H1 (cell line): ENCODE results near the gene GPR155. TPM values are rescaled to one million over a fixed set of nuclear protein-coding genes. Genes with fewer than 3 reads are reported as not detected.

Source experiments
- CTCF ChIA-PET: fragments of 300-600 bp; sonication (Branson Sonifier 250); formaldehyde crosslinking; loops from one replicate; lab custom pipeline; 2021; ENCODE audit not compliant: partially characterized antibody; lab: Charles Lee
- POLR2A ChIA-PET: fragments of 300-600 bp; sonication (Branson Sonifier 250); formaldehyde crosslinking; loops from one replicate; lab custom pipeline; 2021; ENCODE audit warnings: inconsistent platforms; ENCODE audit not compliant: partially characterized antibody; lab: Charles Lee
- DNase-seq, 2 experiments: peaks; one replicate each; pipeline versions ENCODE4 v3.0.0 to v3.0.0-alpha.2; 2010 to 2022; ENCODE audit warnings: low spot score in 2 of 2, low read depth in 1 of 2, mixed read lengths in 1 of 2
- FAIRE-seq: peaks from 2 replicates; lab custom pipeline; 2011; peaks lifted over from hg19 to GRCh38; lab: Jason Lieb, UNC
- H2AFZ ChIP-seq: 2 replicates; pipeline ENCODE4 v1.8.1; 2012; ENCODE audit warnings: low read length, inconsistent platforms
- H2AK5ac ChIP-seq: 2 replicates; pipeline ENCODE4 v1.6.1; 2013; ENCODE audit warnings: low read depth, low read length
- H2BK120ac ChIP-seq: replicated peaks from 2 replicates; pipeline ENCODE3; 2013; ENCODE audit warnings: low read depth, low read length, inconsistent platforms
- H2BK12ac ChIP-seq: 2 replicates; pipeline ENCODE4 v1.6.1; 2013; ENCODE audit warnings: low read depth, low read length
- H2BK15ac ChIP-seq: 2 replicates; pipeline ENCODE4 v1.6.1; 2013; ENCODE audit warnings: low read length
- H2BK20ac ChIP-seq: 2 replicates; pipeline ENCODE4 v1.6.1; 2013; ENCODE audit warnings: low read length
- H2BK5ac ChIP-seq: 2 replicates; pipeline ENCODE4 v1.6.1; 2013; ENCODE audit warnings: low read depth, low read length
- H3K14ac ChIP-seq: 2 replicates; pipeline ENCODE4 v1.6.1; 2013; ENCODE audit warnings: inconsistent platforms; ENCODE audit not compliant: insufficient read length
- H3K18ac ChIP-seq: 2 replicates; pipeline ENCODE4 v1.6.1; 2013; ENCODE audit warnings: low read length; ENCODE audit errors: extremely low read depth
- H3K23ac ChIP-seq: 2 replicates; pipeline ENCODE4 v1.6.1; 2013; ENCODE audit warnings: inconsistent platforms; ENCODE audit not compliant: insufficient read length
- H3K23me2 ChIP-seq: 2 replicates; pipeline ENCODE4 v1.6.1; 2013; ENCODE audit warnings: low read depth, low read length
- H3K27ac ChIP-seq: 2 replicates; pipeline ENCODE4 v1.6.1; 2011; ENCODE audit warnings: low read depth, low read length, inconsistent platforms
- H3K27me3 ChIP-seq, 4 experiments: replicated peaks in 1 of 4; 1 replicate in 1 of 4; 2 replicates in 3 of 4; pipeline versions ENCODE4 v1.6.1 to v1.8.1; 2011 to 2013; ENCODE audit warnings: low read length in 3 of 4, mild to moderate bottlenecking in 3 of 4, inconsistent platforms in 2 of 4, mixed read lengths in 2 of 4, moderate library complexity in 1 of 4; ENCODE audit not compliant: control insufficient read depth in 3 of 4, insufficient read depth in 3 of 4; ENCODE audit errors: extremely low read depth in 1 of 4
- H3K36me3 ChIP-seq, 4 experiments: 2 replicates each; pipeline versions ENCODE4 v1.6.1 to v1.8.1; 2011 to 2013; ENCODE audit warnings: mild to moderate bottlenecking in 4 of 4, low read length in 3 of 4, moderate library complexity in 2 of 4, control low read depth in 1 of 4, inconsistent platforms in 1 of 4; ENCODE audit not compliant: insufficient read depth in 4 of 4, control insufficient read depth in 2 of 4
- H3K4ac ChIP-seq: replicated peaks from 2 replicates; pipeline ENCODE3; 2013; ENCODE audit warnings: low read length, low read depth, mixed read lengths, inconsistent platforms; ENCODE audit not compliant: insufficient read length
- H3K4me1 ChIP-seq, 4 experiments: replicated peaks in 1 of 4; 1 replicate in 1 of 4; 2 replicates in 3 of 4; pipeline versions ENCODE4 v1.6.1 to v1.8.1; 2011 to 2013; ENCODE audit warnings: low read length in 3 of 4, inconsistent platforms in 2 of 4, mixed read lengths in 1 of 4; ENCODE audit not compliant: insufficient read depth in 4 of 4, control insufficient read depth in 3 of 4
- H3K4me2 ChIP-seq, 2 experiments: 2 replicates each; pipeline versions ENCODE4 v1.6.1 to v1.8.1; 2011 to 2013; ENCODE audit warnings: low read depth in 2 of 2, low read length in 2 of 2, control low read depth in 1 of 2, inconsistent platforms in 1 of 2, mild to moderate bottlenecking in 1 of 2; ENCODE audit not compliant: insufficient read depth in 1 of 2
- H3K4me3 ChIP-seq, 4 experiments: fragments of 200-600, 300-600 bp in 1 of 4; sonication (generic), shearing (Covaris generic), sonication (Bioruptor Twin) in 1 of 4; 2 replicates each; pipeline versions ENCODE4 v1.5.1 to v1.8.1; 2011 to 2016; ENCODE audit warnings: low read length in 4 of 4, low read depth in 3 of 4, control low read depth in 2 of 4, inconsistent platforms in 2 of 4, mild to moderate bottlenecking in 2 of 4, mixed read lengths in 1 of 4, moderate library complexity in 1 of 4; ENCODE audit not compliant: insufficient read depth in 2 of 4; ENCODE audit errors: extremely low read depth in 1 of 4
- H3K56ac ChIP-seq: replicated peaks from 2 replicates; pipeline ENCODE3; 2013; ENCODE audit warnings: low read depth, mild to moderate bottlenecking, mixed read lengths, low read length, inconsistent platforms; ENCODE audit not compliant: insufficient read length
- H3K79me1 ChIP-seq: 2 replicates; pipeline ENCODE4 v1.6.1; 2013; ENCODE audit warnings: low read depth, low read length, control low read depth
- H3K79me2 ChIP-seq, 2 experiments: 2 replicates each; pipeline versions ENCODE4 v1.6.1 to v1.8.1; 2012 to 2013; ENCODE audit warnings: low read length in 2 of 2, mild to moderate bottlenecking in 2 of 2, inconsistent platforms in 1 of 2; ENCODE audit not compliant: insufficient read depth in 2 of 2, control insufficient read depth in 1 of 2
- H3K9ac ChIP-seq, 4 experiments: replicated peaks in 1 of 4; 1 replicate in 1 of 4; 2 replicates in 3 of 4; pipeline versions ENCODE4 v1.6.1 to v1.8.1; 2011 to 2013; ENCODE audit warnings: low read depth in 3 of 4, low read length in 3 of 4, control low read depth in 2 of 4, mild to moderate bottlenecking in 2 of 4, moderate library complexity in 2 of 4, inconsistent platforms in 1 of 4; ENCODE audit errors: extremely low read depth in 1 of 4
- H3K9me3 ChIP-seq, 2 experiments: 2 replicates each; pipeline versions ENCODE4 v1.6.1 to v1.8.1; 2012 to 2013; ENCODE audit warnings: mild to moderate bottlenecking in 2 of 2, moderate library complexity in 2 of 2, control low read depth in 1 of 2, inconsistent platforms in 1 of 2, low read depth in 1 of 2, low read length in 1 of 2, mixed read lengths in 1 of 2; ENCODE audit not compliant: insufficient read depth in 2 of 2
- H4K20me1 ChIP-seq, 2 experiments: replicated peaks in 1 of 2; 2 replicates each; pipeline versions ENCODE3 to v1.8.1; 2011 to 2013; ENCODE audit warnings: inconsistent platforms in 2 of 2, low read length in 2 of 2, mild to moderate bottlenecking in 1 of 2; ENCODE audit not compliant: insufficient read depth in 2 of 2, control insufficient read depth in 1 of 2
- H4K5ac ChIP-seq: 2 replicates; pipeline ENCODE4 v1.6.1; 2013; ENCODE audit warnings: low read length, low read depth, mixed read lengths, inconsistent platforms; ENCODE audit not compliant: insufficient read length
- H4K8ac ChIP-seq: 2 replicates; pipeline ENCODE4 v1.8.0; 2013; ENCODE audit warnings: mild to moderate bottlenecking, moderate library complexity, low read length, inconsistent platforms; ENCODE audit not compliant: insufficient read depth; ENCODE audit errors: extremely low read depth
- H4K91ac ChIP-seq: replicated peaks from 2 replicates; pipeline ENCODE3; 2013; ENCODE audit warnings: low read length, mixed read lengths, inconsistent platforms; ENCODE audit not compliant: insufficient read length
- CEBPB ChIP-seq: IDR thresholded peaks from 2 replicates; pipeline ENCODE4 v1.6.1; 2012; ENCODE audit warnings: low read depth, low read length
- EZH2 ChIP-seq: fragments of 200-600 bp; sonication (generic); IDR thresholded peaks from 2 replicates; pipeline ENCODE4 v1.7.1; 2012; ENCODE audit warnings: low read depth, mild to moderate bottlenecking, moderate library complexity, low read length, inconsistent platforms; ENCODE audit not compliant: severe bottlenecking
- JUN ChIP-seq: IDR thresholded peaks from 2 replicates; pipeline ENCODE4 v1.6.1; 2011; ENCODE audit warnings: low read depth, mild to moderate bottlenecking, improper control_type of control experiment, low read length
- POU5F1 ChIP-seq: IDR thresholded peaks from 2 replicates; pipeline ENCODE4 v1.6.1; 2011; ENCODE audit warnings: low read depth, mild to moderate bottlenecking, low read length, moderate library complexity
- RNF2 ChIP-seq: fragments of 200-900, 300-1000 bp; sonication (generic); IDR thresholded peaks from 2 replicates; pipeline ENCODE4 v1.7.1; 2016; ENCODE audit warnings: borderline replicate concordance, low read depth, mild to moderate bottlenecking, antibody characterized with exemption, low read length; ENCODE audit not compliant: poor library complexity, severe bottlenecking; ENCODE audit errors: missing control alignments
- SAP30 ChIP-seq: fragments of 300-600 bp; sonication (generic); IDR thresholded peaks from 2 replicates; pipeline ENCODE4 v1.7.1; 2012; ENCODE audit warnings: low read length, moderate library complexity, mild to moderate bottlenecking, inconsistent platforms; ENCODE audit not compliant: insufficient read depth, insufficient replicate concordance
- TAF1 ChIP-seq: IDR thresholded peaks from 2 replicates; pipeline ENCODE4 v1.6.1; 2011; ENCODE audit warnings: mild to moderate bottlenecking, low read depth, low read length
- TCF12 ChIP-seq: IDR thresholded peaks from 2 replicates; pipeline ENCODE4 v1.6.1; 2011; ENCODE audit warnings: low read depth, mild to moderate bottlenecking, low read length
- polyA plus RNA-seq, 7 experiments: library from polyadenylated mRNA; depleted of rRNA in 3 of 7; stranded (reverse) in 5 of 7; unstranded in 2 of 7; fragments of >200 nt in 5 of 7; fragments of 200-250 nt in 2 of 7; gene quantifications; 1 replicate in 5 of 7; 2 replicates in 1 of 7; 4 replicates in 1 of 7; pipeline versions ENCODE4 v1.2.1 to v1.2.3, GENCODE V29; 2011 to 2013; ENCODE audit warnings: missing spikeins in 2 of 7, mixed read lengths in 2 of 7
- total RNA-seq: library from RNA; stranded (reverse); fragmentation: NEBNext Ultra II Directional; extraction: Animal tissue kit (Norgen Biotek cat#: 25700); gene quantifications from 2 replicates; pipeline ENCODE4 v1.2.1, GENCODE V29; 2021

The GPR155 gene
- total and polyA plus RNA-seq, 2 of the 8 experiments (the other 6 are each of a cell fraction or from before 2014, with no cell fraction given) = 0.26 to 2.1 TPM

DNA sequence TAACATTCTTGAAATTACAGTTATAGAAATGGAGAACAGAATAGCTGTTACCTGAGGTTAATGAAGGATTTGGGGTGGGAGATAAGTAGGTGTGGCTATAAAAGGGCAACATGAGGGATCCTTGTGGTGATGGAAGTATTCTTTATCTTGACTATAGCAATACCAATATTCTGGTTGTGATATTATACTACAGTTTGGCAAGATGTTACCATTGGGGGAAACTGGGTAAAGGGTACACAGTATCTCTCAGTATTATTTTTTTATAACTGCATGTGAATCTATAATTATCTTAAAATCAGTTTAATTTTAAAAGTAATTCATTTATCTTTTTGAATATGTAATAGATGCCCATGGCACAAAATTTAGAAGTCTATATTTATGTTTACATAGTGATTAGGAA lies 83.2 kb downstream of the GPR155 start:
- FAIRE-seq (no peak), DNase-seq (no peak)
- no peak overlapping the region for H3K18ac ChIP-seq
- no peaks in the 10 kb centered on the region for H3K23me2 ChIP-seq
- H2AK5ac ChIP-seq = no peak overlapping the region
- no peak overlapping the region for H2AFZ ChIP-seq
- POLR2A ChIA-PET = interaction anchor here (0.7 kb wide), 1 partner anchor 8 kb away, joined by 3 read pairs; no protein-coding TSS in a partner anchor
- no peaks in the 10 kb centered on the region; a peak in 1 of 4 replicates for H3K9me3 ChIP-seq
- no peak overlapping the region for H3K4me2 ChIP-seq
- no peak overlapping the region for H3K4ac ChIP-seq
- no peaks in the 10 kb centered on the region for H3K79me2 ChIP-seq
- no peaks in the 10 kb centered on the region for H3K4me1 ChIP-seq
- H3K27me3 ChIP-seq = no peaks in the 10 kb centered on the region
- no peak overlapping the region for H4K5ac ChIP-seq
- no peaks in the 10 kb centered on the region for H4K20me1 ChIP-seq
- H3K9ac ChIP-seq = no peak overlapping the region
- H2BK12ac ChIP-seq = no peak overlapping the region
- no peak overlapping the region for H3K23ac ChIP-seq
- H2BK120ac ChIP-seq = no peak overlapping the region
- H3K4me3 ChIP-seq = no peak overlapping the region
- no peak overlapping the region for H2BK20ac ChIP-seq
- no peak overlapping the region for H3K14ac ChIP-seq
- no peak overlapping the region for H4K8ac ChIP-seq
- H3K27ac ChIP-seq = no peak overlapping the region
- no peak overlapping the region for H2BK15ac ChIP-seq
- no peak overlapping the region for H2BK5ac ChIP-seq
- no peaks in the 10 kb centered on the region for H3K36me3 ChIP-seq
- H3K56ac ChIP-seq = no peak overlapping the region
- H3K79me1 ChIP-seq = no peaks in the 10 kb centered on the region
- no peak overlapping the region for H4K91ac ChIP-seq
- CTCF ChIA-PET = interaction anchor here (0.7 kb wide), 1 partner anchor 263 kb away, joined by 3 read pairs; no protein-coding TSS in a partner anchor
- TF ChIP-seq POU5F1 (no peak), TAF1 (no peak), RNF2 (no peak), TCF12 (no peak), SAP30 (no peak), CEBPB (no peak), JUN (no peak), EZH2 (no peak)
